ENCODE data around the gene CNTNAP2.

DNA sequence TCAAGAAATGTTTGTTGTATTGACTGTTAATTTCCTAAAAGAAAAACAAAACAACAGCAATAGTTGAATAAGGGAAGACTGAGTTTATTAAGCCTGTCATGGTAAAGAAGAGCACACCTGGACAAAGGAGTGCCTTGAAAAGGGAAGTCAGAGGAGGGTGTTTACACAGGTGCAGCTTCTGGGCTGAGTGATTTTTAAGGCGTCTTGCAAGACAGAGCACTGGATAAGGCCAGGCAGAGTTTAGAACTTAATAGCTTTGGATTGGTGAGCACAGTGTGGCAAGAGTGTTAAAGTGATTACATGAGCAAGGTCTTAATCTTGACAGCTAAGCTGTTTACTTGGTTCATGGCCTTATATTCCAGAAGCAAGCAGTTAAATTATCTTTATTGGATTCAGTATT is 423.2 kb downstream of the CNTNAP2 start:
- TF ChIP-seq, protein P1, sequence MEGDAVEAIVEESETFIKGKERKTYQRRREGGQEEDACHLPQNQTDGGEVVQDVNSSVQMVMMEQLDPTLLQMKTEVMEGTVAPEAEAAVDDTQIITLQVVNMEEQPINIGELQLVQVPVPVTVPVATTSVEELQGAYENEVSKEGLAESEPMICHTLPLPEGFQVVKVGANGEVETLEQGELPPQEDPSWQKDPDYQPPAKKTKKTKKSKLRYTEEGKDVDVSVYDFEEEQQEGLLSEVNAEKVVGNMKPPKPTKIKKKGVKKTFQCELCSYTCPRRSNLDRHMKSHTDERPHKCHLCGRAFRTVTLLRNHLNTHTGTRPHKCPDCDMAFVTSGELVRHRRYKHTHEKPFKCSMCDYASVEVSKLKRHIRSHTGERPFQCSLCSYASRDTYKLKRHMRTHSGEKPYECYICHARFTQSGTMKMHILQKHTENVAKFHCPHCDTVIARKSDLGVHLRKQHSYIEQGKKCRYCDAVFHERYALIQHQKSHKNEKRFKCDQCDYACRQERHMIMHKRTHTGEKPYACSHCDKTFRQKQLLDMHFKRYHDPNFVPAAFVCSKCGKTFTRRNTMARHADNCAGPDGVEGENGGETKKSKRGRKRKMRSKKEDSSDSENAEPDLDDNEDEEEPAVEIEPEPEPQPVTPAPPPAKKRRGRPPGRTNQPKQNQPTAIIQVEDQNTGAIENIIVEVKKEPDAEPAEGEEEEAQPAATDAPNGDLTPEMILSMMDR (IDR thresholded peaks at IDR 0.05) = no peak
- TF ChIP-seq POLR2A (IDR thresholded peaks at IDR 0.05) (no peak), POLR2AphosphoS5 (IDR thresholded peaks at IDR 0.05; ENCODE audit: insufficient read depth in 1 of 2, low read depth in 1 of 2) (no peak)
